Neural progenitor cell (in vitro differentiated cells): ENCODE results near the gene TBX21.

Experiments
- EZH2 ChIP-seq: fragments of 200-600 bp; sonication (generic); IDR thresholded peaks from 2 replicates; pipeline ENCODE4 v1.6.1; 2017; ENCODE audit warnings: antibody characterized with exemption, mild to moderate bottlenecking, moderate library complexity
- TF ChIP-seq, protein P1 (sequence below): fragments of 200-600 bp; sonication (generic); IDR thresholded peaks from 2 replicates; pipeline ENCODE4 v1.5.1; 2017; ENCODE audit warnings: antibody characterized with exemption, mild to moderate bottlenecking

DNA sequence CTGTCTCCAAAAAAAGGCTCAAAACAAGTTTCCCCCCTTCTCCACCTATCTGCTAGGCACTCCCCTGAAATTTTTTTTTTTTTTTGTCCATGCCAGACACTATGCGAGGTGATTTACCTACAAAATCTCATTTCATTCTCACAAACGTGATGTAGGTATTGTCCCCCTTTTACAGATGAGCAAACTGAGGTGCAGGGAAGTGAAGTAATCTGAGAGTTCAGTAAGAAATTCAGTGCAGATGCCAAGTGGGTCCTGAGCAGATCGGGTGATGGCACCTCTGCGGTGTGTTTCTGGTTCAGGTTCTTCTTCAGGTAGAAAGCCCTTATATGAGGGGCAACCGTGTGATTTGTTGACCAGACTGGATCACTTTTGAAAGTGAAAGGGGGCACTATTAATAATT lies 29.4 kb upstream of the TBX21 start:
- TF ChIP-seq, protein P1, sequence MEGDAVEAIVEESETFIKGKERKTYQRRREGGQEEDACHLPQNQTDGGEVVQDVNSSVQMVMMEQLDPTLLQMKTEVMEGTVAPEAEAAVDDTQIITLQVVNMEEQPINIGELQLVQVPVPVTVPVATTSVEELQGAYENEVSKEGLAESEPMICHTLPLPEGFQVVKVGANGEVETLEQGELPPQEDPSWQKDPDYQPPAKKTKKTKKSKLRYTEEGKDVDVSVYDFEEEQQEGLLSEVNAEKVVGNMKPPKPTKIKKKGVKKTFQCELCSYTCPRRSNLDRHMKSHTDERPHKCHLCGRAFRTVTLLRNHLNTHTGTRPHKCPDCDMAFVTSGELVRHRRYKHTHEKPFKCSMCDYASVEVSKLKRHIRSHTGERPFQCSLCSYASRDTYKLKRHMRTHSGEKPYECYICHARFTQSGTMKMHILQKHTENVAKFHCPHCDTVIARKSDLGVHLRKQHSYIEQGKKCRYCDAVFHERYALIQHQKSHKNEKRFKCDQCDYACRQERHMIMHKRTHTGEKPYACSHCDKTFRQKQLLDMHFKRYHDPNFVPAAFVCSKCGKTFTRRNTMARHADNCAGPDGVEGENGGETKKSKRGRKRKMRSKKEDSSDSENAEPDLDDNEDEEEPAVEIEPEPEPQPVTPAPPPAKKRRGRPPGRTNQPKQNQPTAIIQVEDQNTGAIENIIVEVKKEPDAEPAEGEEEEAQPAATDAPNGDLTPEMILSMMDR: no peak
- TF ChIP-seq EZH2: no peak
